Skin epidermis (tissue), 12 donors: ENCODE data around the gene URI1.
"Not testable (repeated sequence)": the region's sequence is repeated elsewhere in the genome, so short reads cannot be mapped to it uniquely, and the experiment has no call there.

Source experiments
- H3K27ac ChIP-seq, 21 experiments: fragments of 200-600 bp; sonication (generic) in 11 of 21; one replicate each; pipeline ENCODE4 v1.5.0; 2020; ENCODE audit warnings: mild to moderate bottlenecking in 3 of 21, inconsistent platforms in 2 of 21, moderate library complexity in 2 of 21
- H3K4me3 ChIP-seq, 7 experiments: fragments of 200-600 bp; sonication (generic) in 2 of 7; one replicate each; pipeline ENCODE4 v1.5.0; 2020; ENCODE audit warnings: inconsistent platforms in 2 of 7, mild to moderate bottlenecking in 2 of 7, moderate library complexity in 1 of 7

Gene URI1

DNA sequence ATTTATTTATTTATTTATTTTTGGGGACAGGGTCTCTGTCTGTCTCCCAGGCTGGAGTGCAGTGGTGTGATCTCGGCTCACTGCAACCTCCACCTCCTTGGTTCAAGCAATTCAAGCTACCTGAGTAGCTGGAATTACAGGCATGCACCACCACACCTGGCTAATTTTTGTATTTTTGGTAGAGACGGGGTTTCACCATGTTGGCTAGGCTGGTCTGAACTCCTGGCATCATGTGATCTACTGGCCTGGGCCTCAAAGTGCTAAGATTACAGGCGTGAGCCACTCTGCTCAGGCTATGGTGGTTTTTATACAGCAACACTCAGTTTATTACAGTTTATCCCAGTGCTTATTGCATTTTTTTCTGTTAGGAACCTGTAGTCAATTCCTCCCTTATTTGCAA is 24.1 kb downstream of the URI1 start:
- not testable (repeated sequence) for H3K27ac ChIP-seq, H3K4me3 ChIP-seq

- Histone ChIP-seq H3K27ac (no peak overlapping the region), H3K4me3 (no peak overlapping the region)
Measured at GRCh38 chr19:29966588-29967249, 24.7 kb downstream of the URI1 start.

DNA sequence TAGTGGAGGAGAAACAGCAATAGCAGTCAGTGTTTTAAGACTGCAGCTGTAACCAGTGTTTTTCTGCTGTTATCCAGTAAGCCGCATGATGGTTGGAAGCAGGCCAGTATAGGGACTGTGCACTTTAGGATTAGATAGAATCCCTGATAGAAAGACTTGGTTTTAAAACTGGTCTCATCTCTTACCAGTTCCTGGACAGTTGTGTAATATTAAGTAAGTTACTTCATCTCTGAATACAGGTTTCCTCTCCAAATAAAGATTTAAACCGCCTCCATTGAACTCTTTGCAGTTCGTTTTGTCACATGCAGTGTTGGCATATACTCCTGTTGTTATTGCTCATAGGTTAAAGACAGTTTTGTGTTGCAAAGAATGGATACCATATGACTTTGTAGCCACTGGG is 25.6 kb downstream of the URI1 start:
- Histone ChIP-seq H3K27ac (no peak overlapping the region), H3K4me3 (no peak overlapping the region)

DNA sequence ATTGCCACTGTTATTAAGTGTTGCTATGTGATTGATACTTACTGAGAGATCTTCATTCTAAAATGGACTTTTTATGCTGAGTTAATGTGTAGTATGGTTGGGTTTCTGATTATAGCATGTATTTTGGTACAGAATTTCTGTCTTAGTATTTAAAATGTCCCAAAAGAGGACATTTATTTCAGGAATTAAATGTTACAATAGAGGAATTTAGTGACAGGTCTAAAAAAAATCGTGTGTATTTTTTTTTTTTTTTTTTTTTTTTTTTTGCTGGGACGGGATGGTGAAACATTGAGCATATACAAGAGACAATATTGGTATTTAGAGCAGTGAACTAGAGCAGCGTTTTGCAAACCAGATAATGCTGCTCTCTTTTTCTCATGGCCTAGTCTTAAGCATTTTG is 27.9 kb downstream of the URI1 start:
- no peak overlapping the region for H3K4me3 ChIP-seq
- no peak overlapping the region for H3K27ac ChIP-seq

GRCh38 chr19:29971002-29971401 is 29.0 kb downstream of the URI1 start:
- no peak overlapping the region for H3K4me3 ChIP-seq
- no peak overlapping the region for H3K27ac ChIP-seq

- H3K4me3 ChIP-seq = no peak overlapping the region
- H3K27ac ChIP-seq = no peak overlapping the region
Measured at GRCh38 chr19:29971648-29972047, 29.6 kb downstream of the URI1 start.

DNA sequence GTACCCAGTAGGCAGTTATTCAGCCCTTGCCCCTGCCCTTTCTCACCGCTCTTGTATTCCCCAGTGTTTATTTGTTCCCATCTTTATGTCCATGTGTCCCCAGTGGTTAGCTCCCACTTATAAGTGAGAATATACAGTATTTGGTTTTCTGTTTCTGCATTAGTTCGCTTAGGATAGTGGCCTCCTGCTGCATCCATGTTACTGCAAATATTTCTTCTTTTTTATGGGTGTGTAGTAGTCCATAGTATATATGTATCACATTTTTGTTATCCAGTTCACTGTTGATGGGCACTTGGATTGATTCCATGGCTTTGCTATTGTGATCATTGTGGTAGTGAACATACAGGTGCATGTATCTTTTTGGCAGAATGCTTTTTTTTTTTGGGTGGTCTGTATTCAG is 32.7 kb downstream of the URI1 start:
- H3K4me3 ChIP-seq = no peak overlapping the region
- H3K27ac ChIP-seq = no peak overlapping the region

DNA sequence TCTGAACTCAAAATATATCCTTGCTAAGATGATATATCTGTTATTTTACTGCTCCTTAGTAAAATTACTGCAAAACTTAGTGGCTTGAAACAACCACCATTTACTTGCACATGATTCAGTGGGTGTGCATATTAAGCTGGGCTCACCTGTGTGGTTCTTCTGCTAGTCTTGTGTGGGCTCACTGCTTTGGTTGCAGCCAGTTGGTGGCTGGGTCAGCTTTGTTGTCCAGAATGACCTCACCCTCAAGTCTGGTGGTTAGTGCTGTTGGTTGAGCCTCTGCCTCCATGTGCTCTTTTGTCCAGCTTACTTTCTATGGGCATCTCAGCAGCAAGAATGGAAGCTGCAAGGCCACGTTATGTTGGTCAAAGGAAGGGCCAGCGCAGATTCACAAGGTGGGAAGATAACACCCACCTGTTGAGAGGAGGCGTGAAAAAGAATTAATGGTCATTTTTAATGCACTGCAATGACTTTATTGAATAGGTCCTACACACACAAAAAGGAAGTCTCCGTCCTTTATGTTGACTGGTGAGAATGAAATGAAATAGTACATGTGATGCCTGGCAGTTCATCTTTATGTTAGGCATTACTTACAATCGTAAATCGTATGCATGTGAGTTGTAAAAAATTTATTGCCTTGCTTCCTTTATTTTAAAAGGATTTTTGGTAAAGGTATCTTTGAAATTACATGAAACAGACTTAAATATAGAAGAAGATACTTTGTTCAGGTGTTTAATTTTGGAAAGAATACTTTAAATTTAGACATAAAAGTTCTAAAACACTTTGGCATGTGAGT is 34.3 kb downstream of the URI1 start:
- H3K4me3 ChIP-seq = no peak overlapping the region
- H3K27ac ChIP-seq = no peak overlapping the region

- Histone ChIP-seq H3K4me3 (no peak overlapping the region), H3K27ac (no peak overlapping the region)
Measured at GRCh38 chr19:29978080-29978479, 36.0 kb downstream of the URI1 start.

GRCh38 chr19:29983568-29983967 is 41.5 kb downstream of the URI1 start:
- no peak overlapping the region for H3K27ac ChIP-seq
- no peak overlapping the region for H3K4me3 ChIP-seq

DNA sequence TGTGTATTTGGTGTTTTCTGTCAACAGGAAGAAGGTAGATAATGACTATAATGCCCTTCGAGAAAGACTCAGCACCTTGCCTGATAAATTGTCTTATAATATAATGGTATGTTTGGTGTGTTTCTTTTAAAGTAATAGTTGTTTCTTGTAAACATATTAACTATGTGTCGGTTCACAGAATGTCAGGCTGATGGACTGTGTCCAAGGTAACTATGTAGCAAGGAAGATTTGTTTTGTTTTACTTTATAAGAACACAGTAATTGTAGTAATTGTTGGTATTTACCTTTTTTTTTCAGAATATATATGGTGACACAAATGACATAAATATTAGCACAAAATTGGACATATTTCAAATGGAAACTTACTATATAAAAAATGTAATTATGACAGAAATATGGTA is 43.2 kb downstream of the URI1 start:
- no peak overlapping the region for H3K4me3 ChIP-seq
- H3K27ac ChIP-seq = no peak overlapping the region

DNA sequence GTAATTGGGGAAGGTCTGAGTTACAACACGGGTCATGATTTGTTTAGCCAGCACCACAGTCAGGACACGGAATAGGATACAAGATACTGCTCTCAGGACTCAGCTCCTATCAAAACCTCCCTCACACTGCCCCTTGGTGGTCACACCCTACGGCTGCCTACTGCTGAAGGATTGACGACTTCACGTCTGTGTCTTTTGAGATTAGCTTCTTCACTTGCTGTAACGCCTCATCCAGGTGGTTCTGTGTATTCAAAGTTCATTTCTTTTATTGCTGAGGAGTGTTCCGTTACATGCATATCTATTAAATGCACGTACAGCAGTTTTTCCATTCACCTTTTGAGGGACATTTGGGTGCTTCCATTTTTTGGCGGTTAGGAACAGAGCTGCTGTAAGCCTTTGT is 46.3 kb downstream of the URI1 start:
- no peak overlapping the region for H3K27ac ChIP-seq
- H3K4me3 ChIP-seq = no peak overlapping the region

GRCh38 chr19:29992233-29992867 is 50.3 kb downstream of the URI1 start:
- Histone ChIP-seq H3K27ac (no peak overlapping the region), H3K4me3 (no peak overlapping the region)

- Histone ChIP-seq H3K27ac (no peak overlapping the region), H3K4me3 (no peak overlapping the region)
Measured at GRCh38 chr19:29999490-29999889, 57.5 kb downstream of the URI1 start.

DNA sequence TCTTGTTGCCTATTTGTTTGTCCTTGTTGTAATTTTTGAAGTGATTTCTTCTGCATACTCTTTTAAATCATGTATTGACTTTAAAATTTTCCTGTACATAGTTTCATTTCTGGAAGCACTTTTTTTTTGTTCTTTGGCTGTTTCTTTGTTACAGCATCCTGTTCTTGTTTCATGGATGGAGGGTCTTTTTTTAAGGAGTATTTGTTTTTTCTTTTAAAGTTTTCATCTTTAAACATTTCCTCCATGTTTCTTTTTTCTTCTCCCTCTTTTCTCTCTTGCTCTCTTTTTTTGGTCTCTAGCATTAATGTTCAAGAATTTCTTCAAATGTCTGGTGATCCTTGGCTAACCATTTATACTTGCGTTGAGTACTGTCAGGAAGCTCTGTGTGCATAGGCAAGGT is 58.8 kb downstream of the URI1 start:
- no peak overlapping the region for H3K27ac ChIP-seq
- H3K4me3 ChIP-seq = no peak overlapping the region

DNA sequence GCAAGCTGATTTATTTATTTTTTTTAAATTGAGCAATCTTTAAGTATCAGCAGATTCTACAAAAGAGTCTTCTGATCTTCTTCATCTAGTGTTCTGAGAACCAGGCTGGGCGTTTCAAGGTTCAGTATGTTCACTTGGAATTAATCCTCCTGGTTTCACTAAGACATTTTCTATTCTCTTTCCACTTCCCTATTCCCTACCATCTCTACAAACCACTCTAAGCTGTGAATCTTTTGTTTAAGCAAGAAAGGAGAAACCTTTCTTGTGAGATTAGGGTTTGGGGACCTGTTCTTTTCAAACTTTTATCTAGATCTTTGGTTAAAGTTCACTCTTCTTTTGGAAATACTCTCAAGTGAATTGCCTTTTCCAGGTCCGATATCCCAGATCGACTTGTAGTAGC is 59.3 kb downstream of the URI1 start:
- no peak overlapping the region for H3K4me3 ChIP-seq
- no peak overlapping the region for H3K27ac ChIP-seq

DNA sequence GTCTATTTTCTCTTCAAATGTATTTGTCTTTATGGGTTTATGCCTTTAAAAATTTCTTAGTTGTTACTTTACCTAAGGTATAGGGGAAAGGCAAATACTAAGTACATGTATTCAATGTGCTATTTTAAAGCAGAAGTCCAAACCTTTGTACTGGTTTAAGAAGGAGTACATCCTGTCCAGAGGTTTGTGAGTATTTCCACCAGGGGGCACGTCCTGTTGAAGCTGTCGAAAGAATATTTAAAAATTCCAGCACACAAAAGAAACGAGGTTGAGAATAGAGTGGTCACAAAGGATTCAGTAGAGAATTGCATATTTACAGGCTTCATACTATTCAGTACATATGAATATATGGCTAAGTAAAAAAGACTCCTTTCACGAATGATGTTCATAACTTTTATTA is 59.8 kb downstream of the URI1 start:
- H3K27ac ChIP-seq = no peak overlapping the region
- H3K4me3 ChIP-seq = no peak overlapping the region

- Histone ChIP-seq H3K4me3 (no peak overlapping the region), H3K27ac (no peak overlapping the region)
Measured at GRCh38 chr19:30003866-30004265, 61.8 kb downstream of the URI1 start.

DNA sequence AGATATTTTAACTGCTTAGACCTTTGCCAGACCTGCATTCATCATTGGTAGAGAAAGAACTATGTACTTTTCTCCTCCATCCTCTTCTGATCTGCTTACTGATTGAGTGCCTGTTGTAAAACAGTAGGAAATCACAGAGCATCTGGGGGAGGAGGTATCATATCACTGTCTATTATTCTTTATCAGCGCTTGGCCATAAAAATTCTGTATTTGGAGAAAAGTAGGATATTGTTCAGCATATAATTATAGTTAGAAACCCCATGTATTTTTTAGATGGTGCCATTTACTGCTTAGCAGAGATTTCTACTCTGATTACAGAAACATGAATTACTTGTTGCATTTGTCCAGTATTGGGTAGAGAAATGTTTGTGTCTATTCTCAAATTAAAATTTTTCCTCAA is 62.4 kb downstream of the URI1 start:
- Histone ChIP-seq H3K27ac (no peak overlapping the region), H3K4me3 (no peak overlapping the region)

- Histone ChIP-seq H3K27ac (no peak overlapping the region), H3K4me3 (no peak overlapping the region)
Measured at GRCh38 chr19:30006207-30006606, 64.2 kb downstream of the URI1 start.

DNA sequence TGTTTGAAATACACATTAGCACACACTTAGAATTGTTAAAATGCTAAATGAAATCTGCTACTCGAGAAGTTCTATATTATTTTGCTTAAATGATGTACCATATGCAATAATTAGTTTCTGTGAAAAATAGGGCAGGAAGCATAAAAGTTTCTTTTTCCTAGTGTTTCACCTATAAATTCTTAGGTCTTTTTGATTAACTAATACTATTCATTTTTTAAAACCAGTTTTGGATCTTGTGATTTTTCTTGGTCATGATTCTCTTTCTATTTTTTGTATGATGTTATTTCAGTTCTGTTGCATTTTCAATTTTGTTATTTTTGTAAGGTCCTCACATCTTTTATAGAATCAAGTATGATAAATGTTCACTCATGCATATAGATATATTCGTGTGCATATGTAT is 66.1 kb downstream of the URI1 start:
- Histone ChIP-seq H3K4me3 (no peak overlapping the region), H3K27ac (no peak overlapping the region)
